Keratinocyte (primary cell): ENCODE data around the gene PTS. TPM values are rescaled to one million over a fixed set of nuclear protein-coding genes. Genes with fewer than 3 reads are reported as not detected.

Source experiments
- DNase-seq: peaks from one replicate; pipeline ENCODE4 v3.0.0-alpha.2; 2011; ENCODE audit warnings: low read depth, missing footprints, low spot score
- FAIRE-seq: peaks from 2 replicates; lab custom pipeline; 2011; peaks lifted over from hg19 to GRCh38; lab: Jason Lieb, UNC
- H2AFZ ChIP-seq: 2 replicates; pipeline ENCODE4 v1.6.0; 2012; ENCODE audit warnings: low read length, control low read depth, inconsistent platforms; ENCODE audit not compliant: control insufficient read depth
- H3K27ac ChIP-seq: 2 replicates; pipeline ENCODE4 v1.5.1; 2011; ENCODE audit warnings: low read length; ENCODE audit not compliant: control insufficient read depth, insufficient read depth
- H3K27me3 ChIP-seq: 3 replicates; pipeline ENCODE4 v1.6.0; 2011; ENCODE audit warnings: low read length; ENCODE audit not compliant: control insufficient read depth, insufficient read depth; ENCODE audit errors: extremely low read depth
- H3K36me3 ChIP-seq, 2 experiments: 2 replicates in 1 of 2; 3 replicates in 1 of 2; pipeline ENCODE4 v1.5.1; 2011; ENCODE audit warnings: low read length in 2 of 2, mild to moderate bottlenecking in 1 of 2; ENCODE audit not compliant: control insufficient read depth in 2 of 2, insufficient read depth in 2 of 2; ENCODE audit errors: extremely low read depth in 1 of 2
- H3K4me1 ChIP-seq: 3 replicates; pipeline ENCODE4 v1.5.1; 2011; ENCODE audit warnings: low read length; ENCODE audit not compliant: control insufficient read depth, insufficient read depth; ENCODE audit errors: extremely low read depth
- H3K4me2 ChIP-seq: 3 replicates; pipeline ENCODE4 v1.6.0; 2011; ENCODE audit warnings: low read depth, low read length; ENCODE audit not compliant: control insufficient read depth, insufficient read depth; ENCODE audit errors: extremely low read depth
- H3K4me3 ChIP-seq, 3 experiments: fragments of 200-600 bp in 1 of 3; sonication (generic) in 1 of 3; 2 replicates in 2 of 3; 3 replicates in 1 of 3; pipeline ENCODE4 v1.5.1; 2011 to 2016; ENCODE audit warnings: low read length in 3 of 3, mild to moderate bottlenecking in 3 of 3, control low read depth in 2 of 3, inconsistent platforms in 1 of 3, low read depth in 1 of 3, mixed read lengths in 1 of 3, mixed run types in 1 of 3, moderate library complexity in 1 of 3; ENCODE audit not compliant: control insufficient read depth in 2 of 3, insufficient read depth in 2 of 3; ENCODE audit errors: extremely low read depth in 1 of 3
- H3K79me2 ChIP-seq: 2 replicates; pipeline ENCODE4 v1.6.0; 2012; ENCODE audit warnings: low read length; ENCODE audit not compliant: control insufficient read depth, insufficient read depth
- H3K9ac ChIP-seq: 3 replicates; pipeline ENCODE4 v1.6.0; 2011; ENCODE audit warnings: low read length; ENCODE audit not compliant: control insufficient read depth, insufficient read depth; ENCODE audit errors: extremely low read depth
- H3K9me1 ChIP-seq: 3 replicates; pipeline ENCODE4 v1.6.0; 2011; ENCODE audit warnings: low read length; ENCODE audit not compliant: control insufficient read depth, insufficient read depth; ENCODE audit errors: extremely low read depth
- H3K9me3 ChIP-seq: 2 replicates; pipeline ENCODE4 v1.5.1; 2012; ENCODE audit warnings: low read depth, low read length; ENCODE audit not compliant: control insufficient read depth
- H4K20me1 ChIP-seq: 3 replicates; pipeline ENCODE4 v1.6.0; 2011; ENCODE audit warnings: low read length; ENCODE audit not compliant: control insufficient read depth, insufficient read depth; ENCODE audit errors: extremely low read depth
- EZH2 ChIP-seq: IDR thresholded peaks from one replicate; pipeline ENCODE4 v1.6.1; 2012; ENCODE audit warnings: inconsistent platforms, mild to moderate bottlenecking, low read length, moderate library complexity
- dilution Hi-C: fragments of 300-500 bp; cut with MboI; formaldehyde crosslinking; loops from one replicate; pipeline ENCODE4 v1.7.0; 2020; ENCODE audit warnings: low sequenced_read_pairs; ENCODE audit not compliant: extremely low pct_ligation_motif_present
- polyA plus RNA-seq, 5 experiments: library from polyadenylated mRNA; depleted of rRNA in 3 of 5; stranded (reverse) in 3 of 5; stranded (forward) in 1 of 5; unstranded in 1 of 5; fragments of >200 nt; gene quantifications; 1 replicate in 1 of 5; 2 replicates in 3 of 5; 3 replicates in 1 of 5; pipeline versions ENCODE4 v1.2.1 to v1.2.3, GENCODE V29; 2011 to 2012; ENCODE audit warnings: missing spikeins in 2 of 5, low read depth in 1 of 5, low replicate concordance in 1 of 5
- TF ChIP-seq, protein P1 (sequence below), 3 experiments: IDR thresholded peaks in 1 of 3; conservative IDR thresholded peaks in 1 of 3; optimal IDR thresholded peaks in 1 of 3; 2 replicates in 2 of 3; 3 replicates in 1 of 3; pipeline versions ENCODE3 to v1.5.1; 2011; ENCODE audit warnings: low read length in 3 of 3, mild to moderate bottlenecking in 3 of 3, moderate library complexity in 2 of 3, control low read depth in 1 of 3, inconsistent platforms in 1 of 3; ENCODE audit not compliant: insufficient read depth in 2 of 3; ENCODE audit errors: extremely low read depth in 1 of 3

The PTS gene
- polyA plus RNA-seq, 1 donor (not counting 4 experiments of a cell fraction or from before 2014, with no cell fraction given) = 72.5 TPM

- Histone ChIP-seq H3K27ac (no peak overlapping the region), H3K4me3 (no peak overlapping the region), H3K4me1 (no peaks in the 10 kb centered on the region), H3K27me3 (no peaks in the 10 kb centered on the region), H3K9me1 (peaks cover 3% of the 10 kb centered on the region), H4K20me1 (no peaks in the 10 kb centered on the region), H3K9ac (no peak overlapping the region), H3K79me2 (no peaks in the 10 kb centered on the region), H3K4me2 (no peak overlapping the region), H3K9me3 (no peaks in the 10 kb centered on the region), H2AFZ (no peak overlapping the region), H3K36me3 (peaks cover 10 to 13% of the 10 kb centered on the region in 2 experiments)
- dilution Hi-C loops = no loop called here
- DNase-seq (no peak), FAIRE-seq (no peak)
- TF ChIP-seq EZH2 = no peak
- TF ChIP-seq, protein P1, sequence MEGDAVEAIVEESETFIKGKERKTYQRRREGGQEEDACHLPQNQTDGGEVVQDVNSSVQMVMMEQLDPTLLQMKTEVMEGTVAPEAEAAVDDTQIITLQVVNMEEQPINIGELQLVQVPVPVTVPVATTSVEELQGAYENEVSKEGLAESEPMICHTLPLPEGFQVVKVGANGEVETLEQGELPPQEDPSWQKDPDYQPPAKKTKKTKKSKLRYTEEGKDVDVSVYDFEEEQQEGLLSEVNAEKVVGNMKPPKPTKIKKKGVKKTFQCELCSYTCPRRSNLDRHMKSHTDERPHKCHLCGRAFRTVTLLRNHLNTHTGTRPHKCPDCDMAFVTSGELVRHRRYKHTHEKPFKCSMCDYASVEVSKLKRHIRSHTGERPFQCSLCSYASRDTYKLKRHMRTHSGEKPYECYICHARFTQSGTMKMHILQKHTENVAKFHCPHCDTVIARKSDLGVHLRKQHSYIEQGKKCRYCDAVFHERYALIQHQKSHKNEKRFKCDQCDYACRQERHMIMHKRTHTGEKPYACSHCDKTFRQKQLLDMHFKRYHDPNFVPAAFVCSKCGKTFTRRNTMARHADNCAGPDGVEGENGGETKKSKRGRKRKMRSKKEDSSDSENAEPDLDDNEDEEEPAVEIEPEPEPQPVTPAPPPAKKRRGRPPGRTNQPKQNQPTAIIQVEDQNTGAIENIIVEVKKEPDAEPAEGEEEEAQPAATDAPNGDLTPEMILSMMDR (optimal IDR thresholded peaks at IDR 0.05 in 1 of 3, IDR thresholded peaks at IDR 0.05 in 1 of 3, conservative IDR thresholded peaks at IDR 0.05 in 1 of 3; ENCODE audit: extremely low read depth in 1 of 3, insufficient read depth in 2 of 3, low read length in 3 of 3) = no peak
These were observed 15.3 kb downstream of the PTS start for GRCh38 chr11:112241486-112241885.

DNA sequence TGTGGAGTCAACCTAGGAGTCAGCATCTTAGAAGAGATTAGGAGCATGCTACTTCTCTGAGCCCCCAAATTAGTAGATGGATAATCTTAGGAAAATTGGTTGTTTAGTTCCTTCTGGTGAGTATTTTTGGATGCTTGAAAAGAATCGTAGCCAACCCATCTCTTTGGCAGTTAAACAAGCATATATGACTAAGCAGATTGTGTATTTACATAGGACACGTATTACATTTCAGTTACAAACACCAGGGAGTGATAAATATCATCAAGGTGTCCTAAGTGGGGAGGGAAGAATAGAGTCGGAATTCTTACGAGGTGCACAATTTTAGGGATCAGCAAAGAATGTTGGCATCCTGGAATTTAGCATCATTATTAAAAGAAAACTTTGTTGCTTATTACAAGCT lies 21.0 kb downstream of the PTS start:
- H3K4me2 ChIP-seq = no peak overlapping the region
- dilution Hi-C loops = no loop called here
- H3K9me3 ChIP-seq = no peaks in the 10 kb centered on the region
- DNase-seq (no peak), FAIRE-seq (no peak)
- H3K4me1 ChIP-seq = no peaks in the 10 kb centered on the region
- no peak overlapping the region for H3K9ac ChIP-seq
- no peak overlapping the region for H3K27ac ChIP-seq
- TF ChIP-seq EZH2 = no peak
- TF ChIP-seq, protein P1 (optimal IDR thresholded peaks at IDR 0.05 in 1 of 3, IDR thresholded peaks at IDR 0.05 in 1 of 3, conservative IDR thresholded peaks at IDR 0.05 in 1 of 3; ENCODE audit: extremely low read depth in 1 of 3, insufficient read depth in 2 of 3, low read length in 3 of 3) = no peak
- no peaks in the 10 kb centered on the region for H3K9me1 ChIP-seq
- H4K20me1 ChIP-seq = no peaks in the 10 kb centered on the region
- H3K79me2 ChIP-seq = no peaks in the 10 kb centered on the region
- H3K4me3 ChIP-seq = no peak overlapping the region
- no peak overlapping the region for H2AFZ ChIP-seq
- no peaks in the 10 kb centered on the region for H3K36me3 ChIP-seq
- no peaks in the 10 kb centered on the region for H3K27me3 ChIP-seq
